Muscle layer of colon (tissue), 2 donors: ENCODE results near the gene C1QTNF6.
A peak's percentile ranks its signal among the peaks of the same experiment; 100 is the strongest.
"Not testable (repeated sequence)": the region's sequence is repeated elsewhere in the genome, so short reads cannot be mapped to it uniquely, and the experiment has no call there.

ENCODE experiments used
- H3K27ac ChIP-seq: one replicate; pipeline ENCODE4 v1.7.0; 2013; ENCODE audit warnings: low read depth, mild to moderate bottlenecking, low read length, moderate library complexity
- H3K27me3 ChIP-seq, 2 donors: one replicate each; pipeline ENCODE4 v1.7.0; 2013; ENCODE audit warnings: low read length in 2 of 2, mild to moderate bottlenecking in 2 of 2; ENCODE audit not compliant: insufficient read depth in 2 of 2, control insufficient read depth in 1 of 2
- H3K36me3 ChIP-seq: one replicate; pipeline ENCODE4 v1.7.0; 2013; ENCODE audit warnings: mild to moderate bottlenecking, low read length; ENCODE audit not compliant: insufficient read depth
- H3K4me1 ChIP-seq: one replicate; pipeline ENCODE4 v1.7.0; 2013; ENCODE audit warnings: mild to moderate bottlenecking, low read length; ENCODE audit not compliant: insufficient read depth
- H3K4me3 ChIP-seq, 2 donors: one replicate each; pipeline ENCODE4 v1.7.0; 2013; ENCODE audit warnings: low read length in 2 of 2, low read depth in 1 of 2, mild to moderate bottlenecking in 1 of 2, moderate library complexity in 1 of 2
- H3K9ac ChIP-seq: one replicate; pipeline ENCODE4 v1.7.0; 2013; ENCODE audit warnings: low read length
- H3K9me3 ChIP-seq: one replicate; pipeline ENCODE4 v1.7.0; 2013; ENCODE audit warnings: mild to moderate bottlenecking, low read length
- donor health status: abdominal sarcoma.
- donor health status: Adenocarcinoma of cecum.

C1QTNF6 gene

DNA sequence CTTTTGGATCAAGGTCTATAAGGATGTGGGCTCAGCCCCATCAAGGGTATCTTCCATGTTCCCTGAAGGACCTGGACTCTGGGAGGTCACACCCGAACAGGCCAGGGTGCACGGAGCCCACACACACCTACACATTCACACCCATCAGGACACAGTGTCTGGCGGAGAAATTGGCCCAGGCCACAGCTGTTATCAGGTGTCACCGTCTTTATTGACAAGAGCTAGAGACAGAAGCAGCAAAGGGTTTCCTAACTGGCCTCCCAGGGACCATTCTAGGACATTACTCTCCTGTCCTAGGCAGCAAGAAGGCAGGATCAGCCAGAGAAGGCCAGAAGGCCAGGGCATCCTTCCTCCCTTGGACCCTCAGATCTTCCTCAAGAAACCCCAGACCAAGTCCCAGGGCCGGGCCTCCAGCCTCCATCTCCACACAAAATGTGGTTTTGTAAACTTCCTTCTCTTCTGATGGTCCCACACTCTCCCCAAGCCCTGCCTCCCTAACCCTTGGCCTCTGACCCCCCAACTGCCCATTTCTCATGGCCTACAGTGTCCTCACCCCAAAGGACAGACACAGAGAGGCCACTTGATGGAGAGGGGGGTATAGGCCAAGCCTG, 16.1 kb upstream of the C1QTNF6 start:
- Histone ChIP-seq H3K4me1 (peaks cover 5% of the 10 kb centered on the region), H3K27ac (no peak overlapping the region), H3K9me3 (no peaks in the 10 kb centered on the region), H3K27me3 (no peaks in the 10 kb centered on the region), H3K9ac (no peak overlapping the region), H3K4me3 (no peak overlapping the region), H3K36me3 (no peaks in the 10 kb centered on the region)

DNA sequence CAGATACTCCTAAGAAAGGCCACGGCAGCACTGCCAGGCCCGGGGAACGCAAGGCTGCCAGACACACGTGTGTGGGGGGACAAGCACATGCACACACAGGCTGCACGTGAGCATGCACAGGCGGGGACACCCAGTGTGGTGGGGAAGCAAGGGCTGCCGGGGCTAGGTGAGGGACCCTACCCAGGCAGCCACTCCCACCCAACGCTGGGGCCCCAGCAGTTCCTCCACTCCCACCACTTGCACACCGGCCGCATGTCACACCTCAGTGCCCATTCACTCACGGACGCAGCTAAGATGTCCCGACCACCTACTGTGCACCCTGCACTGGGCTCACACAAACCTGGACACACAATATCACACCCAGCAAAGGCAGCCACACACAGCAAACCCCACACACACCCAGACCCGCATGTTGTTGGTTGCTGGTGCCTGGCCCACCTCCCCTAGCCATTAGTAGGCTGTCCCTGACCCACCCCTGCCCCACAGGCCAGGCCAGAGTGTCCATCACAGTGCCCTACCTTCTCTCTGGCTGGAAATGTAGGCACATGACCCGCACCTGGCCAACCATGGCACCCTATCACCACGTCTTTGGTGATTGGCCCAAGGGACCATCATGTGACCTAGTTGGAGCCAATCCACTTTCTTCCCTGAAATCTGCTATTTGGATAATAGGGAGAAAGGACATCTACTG, 15.5 kb upstream of the C1QTNF6 start:
- Histone ChIP-seq H3K4me1 (peaks cover 5% of the 10 kb centered on the region), H3K9me3 (no peaks in the 10 kb centered on the region), H3K36me3 (no peaks in the 10 kb centered on the region), H3K9ac (no peak overlapping the region), H3K27me3 (no peaks in the 10 kb centered on the region), H3K4me3 (no peak overlapping the region), H3K27ac (no peak overlapping the region)

DNA sequence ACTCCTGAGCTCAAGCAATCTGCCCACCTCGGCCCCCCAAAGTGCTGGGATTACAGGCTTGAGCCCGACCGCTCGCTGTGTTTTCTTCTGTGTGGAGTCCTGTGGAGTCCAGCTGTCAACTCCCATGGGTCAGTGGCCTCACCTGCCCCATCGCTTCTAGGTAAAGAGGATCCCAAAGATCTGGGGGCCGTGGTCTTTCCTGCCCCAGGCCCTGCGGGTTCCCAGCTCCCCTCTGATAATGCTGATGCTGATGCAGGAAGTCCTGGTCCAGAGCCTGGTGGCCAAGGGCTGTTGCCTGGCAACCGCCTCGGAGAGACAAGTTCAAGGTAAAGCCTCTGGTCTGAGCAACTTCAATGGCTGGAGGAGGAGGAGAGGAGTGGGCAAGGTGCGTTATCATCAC, 14.7 kb upstream of the C1QTNF6 start:
- Histone ChIP-seq H3K27ac (no peak overlapping the region), H3K4me1 (peaks cover 12% of the 10 kb centered on the region), H3K9ac (no peak overlapping the region), H3K36me3 (no peaks in the 10 kb centered on the region), H3K9me3 (no peaks in the 10 kb centered on the region), H3K27me3 (no peaks in the 10 kb centered on the region), H3K4me3 (no peak overlapping the region)

DNA sequence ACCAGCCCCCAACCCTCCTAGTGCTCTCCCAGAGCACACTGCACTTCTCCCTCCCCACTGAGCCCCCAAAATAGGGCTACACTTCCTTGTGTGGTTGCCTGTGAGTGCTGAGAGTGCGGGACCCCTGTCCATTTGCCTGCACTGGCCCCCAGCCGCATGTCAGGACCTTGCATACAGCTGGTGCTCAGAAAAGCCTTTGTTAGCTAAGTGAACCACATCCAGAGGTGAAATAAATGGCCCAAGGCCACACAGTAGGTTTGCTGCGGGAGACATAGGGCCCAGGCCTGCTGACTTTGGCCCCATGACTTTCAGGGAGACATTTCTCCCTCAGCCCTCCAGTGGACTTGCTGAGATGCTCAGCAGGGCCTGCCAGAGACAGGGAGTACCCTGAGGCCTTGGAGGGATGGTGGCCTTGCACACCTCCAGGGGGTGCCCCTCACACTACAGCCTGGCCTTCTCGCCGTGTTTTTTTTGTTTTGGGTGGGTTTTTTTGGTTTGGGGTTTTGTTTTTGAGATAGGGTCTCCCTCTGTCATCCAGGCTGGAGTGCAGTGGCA, 14.0 kb upstream of the C1QTNF6 start:
- H3K27ac ChIP-seq = no peak overlapping the region
- no peaks in the 10 kb centered on the region for H3K36me3 ChIP-seq
- no peaks in the 10 kb centered on the region for H3K9me3 ChIP-seq
- H3K4me3 ChIP-seq = no peak overlapping the region
- peaks cover 18% of the 10 kb centered on the region for H3K4me1 ChIP-seq
- no peaks in the 10 kb centered on the region for H3K27me3 ChIP-seq
- H3K9ac ChIP-seq = no peak overlapping the region

DNA sequence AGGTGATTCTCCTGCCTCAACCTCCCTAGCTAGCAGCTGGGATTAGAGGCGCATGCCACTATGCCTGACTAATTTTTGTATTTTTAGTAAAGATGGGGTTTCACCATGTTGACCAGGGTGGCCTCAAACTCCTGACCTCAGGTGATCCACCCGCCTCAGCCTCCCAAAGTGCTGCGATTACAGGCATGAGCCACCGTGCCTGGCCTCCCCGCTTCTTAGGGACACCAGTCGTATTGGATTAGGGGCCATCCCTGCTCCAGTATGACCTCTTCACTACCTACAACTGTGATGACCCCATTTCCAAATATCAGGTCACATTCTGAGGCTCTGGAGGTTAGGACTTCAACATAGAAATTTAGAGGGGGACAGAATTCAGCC, 13.4 kb upstream of the C1QTNF6 start:
- not testable (repeated sequence) for H3K9me3 ChIP-seq, H3K36me3 ChIP-seq, H3K4me3 ChIP-seq, H3K27ac ChIP-seq, H3K9ac ChIP-seq, H3K27me3 ChIP-seq
- peaks cover 25% of the 10 kb centered on the region for H3K4me1 ChIP-seq

DNA sequence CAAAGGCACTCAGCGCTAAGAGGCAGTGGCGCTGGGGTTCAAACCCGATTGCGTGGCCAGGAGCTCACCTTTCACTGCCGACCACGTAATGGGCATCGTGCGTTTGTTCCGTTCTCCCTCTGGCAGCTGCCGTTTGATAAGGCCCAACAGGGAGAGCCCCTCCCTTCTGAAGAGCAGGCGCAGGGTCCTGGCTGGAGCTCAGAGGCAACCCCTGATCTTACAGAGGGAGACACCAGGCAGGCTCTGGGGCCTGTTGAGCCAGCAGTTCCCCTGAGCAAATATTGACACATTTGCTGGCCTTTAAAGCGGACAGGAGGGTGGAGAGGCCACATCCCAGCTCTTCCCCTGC, 11.7 kb upstream of the C1QTNF6 start:
- peak overlapping the region; percentile 68 for H3K9ac ChIP-seq
- H3K9me3 ChIP-seq = no peaks in the 10 kb centered on the region
- peaks cover 32% of the 10 kb centered on the region for H3K4me1 ChIP-seq
- no peaks in the 10 kb centered on the region for H3K36me3 ChIP-seq
- no peaks in the 10 kb centered on the region for H3K27me3 ChIP-seq
- peak overlapping the region; percentile 24 to 67 for H3K4me3 ChIP-seq
- H3K27ac ChIP-seq = no peak overlapping the region

DNA sequence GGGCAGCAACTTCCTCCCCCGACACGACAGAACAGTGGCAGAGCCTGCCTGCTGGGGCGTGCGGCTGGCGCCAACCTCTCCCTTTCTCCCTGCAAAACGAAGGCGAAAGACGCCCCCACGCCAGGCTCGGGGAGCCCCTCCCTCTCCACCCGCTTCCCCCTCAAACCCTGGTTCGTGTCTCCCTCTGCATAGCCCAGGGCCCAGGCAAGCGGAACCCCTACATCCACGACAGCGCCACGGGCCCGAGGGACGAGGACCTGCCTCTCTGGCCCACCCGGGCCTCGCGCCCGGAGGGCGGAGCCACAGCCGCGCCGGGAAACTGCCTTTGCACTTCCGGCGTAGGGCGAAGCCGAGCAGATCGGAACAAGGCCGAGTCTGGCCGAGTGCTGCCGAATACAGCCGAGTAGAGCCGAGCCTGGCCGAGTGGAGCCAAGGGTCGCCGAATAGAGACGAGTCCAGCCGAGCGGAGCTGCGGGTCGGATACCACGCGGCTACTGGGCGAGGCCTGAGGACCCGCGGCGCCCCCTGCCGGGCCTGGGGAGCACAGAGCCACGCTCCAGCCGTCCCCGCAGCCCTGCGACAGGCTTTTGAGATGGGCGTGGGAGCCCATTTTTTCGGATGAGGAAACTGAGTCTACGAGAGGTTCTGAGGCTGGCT, 11.2 kb upstream of the C1QTNF6 start:
- Histone ChIP-seq H3K27me3 (no peaks in the 10 kb centered on the region), H3K9ac (peak overlapping the region; percentile 92), H3K4me3 (peak overlapping the region; percentile 56 to 96), H3K4me1 (peaks cover 32% of the 10 kb centered on the region), H3K27ac (peak overlapping the region; percentile 89), H3K9me3 (no peaks in the 10 kb centered on the region), H3K36me3 (no peaks in the 10 kb centered on the region)

DNA sequence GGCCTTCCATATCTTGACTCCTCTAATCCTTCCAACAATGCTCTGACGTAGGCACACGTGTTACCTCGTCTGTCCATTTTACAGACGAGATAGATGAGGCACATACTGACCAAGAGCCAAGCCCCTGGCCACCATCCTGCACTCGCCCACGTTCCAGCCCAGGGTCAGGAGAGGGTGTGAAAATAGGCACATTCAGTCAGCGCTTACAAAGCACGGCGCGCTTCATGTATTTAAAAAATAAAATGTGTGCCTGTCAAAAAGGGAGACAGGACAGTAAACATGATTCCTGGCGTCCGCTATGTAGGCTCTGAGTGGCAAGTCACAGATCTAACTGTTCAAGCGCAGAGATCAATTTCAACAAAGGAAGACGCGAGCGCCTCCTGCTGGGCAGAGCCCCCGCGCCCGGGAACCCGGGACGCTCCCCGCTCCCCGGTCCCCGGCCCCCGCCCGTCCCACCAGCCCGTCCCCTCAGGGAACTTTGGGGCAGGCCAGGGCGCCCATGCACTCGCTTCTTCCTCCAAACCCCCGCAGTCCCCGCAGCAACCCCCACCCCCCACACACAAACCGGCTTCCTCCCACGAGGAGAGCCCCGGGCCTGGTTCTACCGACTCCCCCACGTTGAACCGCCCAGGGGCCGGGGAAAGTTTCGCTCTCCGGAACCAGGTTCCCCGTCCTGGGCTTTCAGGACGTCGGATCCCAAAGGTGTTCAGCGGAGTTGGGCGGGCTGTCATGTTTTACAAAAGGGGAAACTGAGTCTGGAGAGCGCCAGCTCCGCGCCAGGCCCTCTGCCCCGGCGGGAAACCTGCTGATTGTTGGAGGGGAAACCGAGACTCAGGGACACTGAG, 10.4 kb upstream of the C1QTNF6 start:
- H3K9ac ChIP-seq = peak overlapping the region; percentile 92
- peaks cover 32% of the 10 kb centered on the region for H3K4me1 ChIP-seq
- peak overlapping the region; percentile 56 to 96 for H3K4me3 ChIP-seq
- no peaks in the 10 kb centered on the region for H3K27me3 ChIP-seq
- H3K36me3 ChIP-seq = no peaks in the 10 kb centered on the region
- no peaks in the 10 kb centered on the region for H3K9me3 ChIP-seq
- H3K27ac ChIP-seq = peak overlapping the region; percentile 89

DNA sequence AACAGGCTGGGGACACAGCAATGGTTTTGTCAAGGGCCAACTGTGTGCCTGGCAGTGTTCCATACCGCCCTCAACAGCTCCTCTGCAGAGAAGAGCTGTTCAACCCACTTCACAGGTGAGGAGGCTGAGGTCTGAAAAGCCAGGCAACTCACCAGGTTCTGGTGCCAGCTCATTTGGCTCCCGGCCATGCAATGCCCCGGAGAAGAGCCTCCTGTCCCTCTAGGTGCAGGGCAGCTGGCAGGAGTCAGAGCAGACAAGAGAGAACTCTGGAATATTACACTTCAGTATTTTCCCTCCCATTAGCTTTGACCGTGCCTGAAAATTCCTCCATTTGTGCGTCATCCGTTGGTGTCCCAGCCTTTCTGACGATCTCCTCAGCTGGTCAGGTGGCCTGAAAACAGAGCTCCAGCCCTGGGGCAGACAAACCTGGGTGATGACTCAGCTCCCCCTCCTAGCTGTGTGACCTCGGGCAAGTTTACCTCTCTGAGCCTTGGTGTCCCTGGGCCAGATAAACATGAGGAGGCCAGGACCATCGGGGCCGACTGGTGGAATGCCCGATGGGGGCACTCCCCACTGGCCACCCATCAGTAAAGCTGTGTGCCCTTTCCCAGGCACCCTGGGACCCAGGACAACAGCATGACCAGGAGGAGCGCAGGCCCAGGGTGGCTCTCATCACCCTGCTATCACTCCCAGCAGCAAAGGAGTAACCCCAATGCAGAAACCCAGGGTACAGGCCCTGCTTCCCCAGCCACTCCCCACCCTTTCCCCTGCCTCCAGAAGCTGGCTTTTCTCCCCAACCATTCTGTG, 9.6 kb upstream of the C1QTNF6 start:
- H3K27ac ChIP-seq = peak overlapping the region; percentile 89
- H3K27me3 ChIP-seq = no peaks in the 10 kb centered on the region
- H3K4me3 ChIP-seq = peak overlapping the region in 1 of 2 donors; percentile 96
- no peaks in the 10 kb centered on the region for H3K9me3 ChIP-seq
- H3K9ac ChIP-seq = peak overlapping the region; percentile 51
- peaks cover 32% of the 10 kb centered on the region for H3K4me1 ChIP-seq
- no peaks in the 10 kb centered on the region for H3K36me3 ChIP-seq

DNA sequence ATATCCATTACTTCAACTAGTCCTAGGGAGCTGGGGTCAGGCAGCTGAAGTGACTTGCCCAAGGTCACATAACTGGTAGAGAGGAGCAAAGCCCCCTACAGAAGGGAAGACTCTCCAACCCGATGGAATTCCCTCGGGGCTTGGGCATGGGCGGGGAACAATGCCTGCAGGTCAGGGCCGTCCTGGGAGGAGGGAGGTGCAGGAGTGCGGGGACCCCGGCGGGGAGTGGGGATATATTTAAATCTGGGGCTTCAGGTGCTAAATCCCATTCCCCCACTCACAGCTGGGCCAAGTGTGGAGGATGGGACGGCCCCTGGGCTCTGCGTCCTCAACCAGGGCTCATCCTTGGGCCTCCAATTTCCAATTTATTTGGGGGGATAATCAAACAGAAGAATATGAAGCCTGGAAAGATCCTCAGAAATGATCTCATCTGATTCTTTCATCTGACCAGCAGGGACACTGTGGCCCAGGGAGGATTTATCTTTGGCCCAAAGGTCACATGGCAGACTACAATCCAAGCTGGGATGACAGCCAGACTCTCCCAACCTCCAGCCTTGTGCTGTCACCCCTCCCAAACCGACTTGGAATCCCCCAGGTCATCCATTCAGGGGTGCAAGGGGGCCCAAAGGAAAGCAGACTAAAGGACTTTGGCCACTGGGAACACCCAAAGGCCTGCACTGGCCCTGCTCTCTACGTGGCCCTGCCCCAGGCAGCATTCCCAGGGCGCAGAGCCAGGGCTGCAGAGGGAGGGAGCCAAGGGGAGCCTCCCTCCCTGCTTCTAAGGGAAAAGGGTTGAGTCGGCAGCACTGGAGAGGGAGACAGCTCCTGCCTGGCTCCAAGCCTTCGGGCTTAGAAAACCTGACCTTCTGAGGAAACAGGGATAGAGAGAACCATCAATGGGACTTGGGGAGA, 8.7 kb upstream of the C1QTNF6 start:
- Histone ChIP-seq H3K27me3 (no peaks in the 10 kb centered on the region), H3K4me3 (no peak overlapping the region), H3K36me3 (no peaks in the 10 kb centered on the region), H3K4me1 (peaks cover 32% of the 10 kb centered on the region), H3K9ac (no peak overlapping the region), H3K27ac (peak overlapping the region; percentile 89), H3K9me3 (no peaks in the 10 kb centered on the region)
